HG03039 (cell line): ENCODE data around the gene OTULIN.

Experiments used
- ATAC-seq: cut with Tn5 transposase; IDR thresholded peaks from one replicate; pipeline ENCODE4 v1.9.1; 2021; ENCODE audit warnings: mild to moderate bottlenecking, moderate library complexity; ENCODE audit not compliant: unreplicated experiment

OTULIN gene

DNA sequence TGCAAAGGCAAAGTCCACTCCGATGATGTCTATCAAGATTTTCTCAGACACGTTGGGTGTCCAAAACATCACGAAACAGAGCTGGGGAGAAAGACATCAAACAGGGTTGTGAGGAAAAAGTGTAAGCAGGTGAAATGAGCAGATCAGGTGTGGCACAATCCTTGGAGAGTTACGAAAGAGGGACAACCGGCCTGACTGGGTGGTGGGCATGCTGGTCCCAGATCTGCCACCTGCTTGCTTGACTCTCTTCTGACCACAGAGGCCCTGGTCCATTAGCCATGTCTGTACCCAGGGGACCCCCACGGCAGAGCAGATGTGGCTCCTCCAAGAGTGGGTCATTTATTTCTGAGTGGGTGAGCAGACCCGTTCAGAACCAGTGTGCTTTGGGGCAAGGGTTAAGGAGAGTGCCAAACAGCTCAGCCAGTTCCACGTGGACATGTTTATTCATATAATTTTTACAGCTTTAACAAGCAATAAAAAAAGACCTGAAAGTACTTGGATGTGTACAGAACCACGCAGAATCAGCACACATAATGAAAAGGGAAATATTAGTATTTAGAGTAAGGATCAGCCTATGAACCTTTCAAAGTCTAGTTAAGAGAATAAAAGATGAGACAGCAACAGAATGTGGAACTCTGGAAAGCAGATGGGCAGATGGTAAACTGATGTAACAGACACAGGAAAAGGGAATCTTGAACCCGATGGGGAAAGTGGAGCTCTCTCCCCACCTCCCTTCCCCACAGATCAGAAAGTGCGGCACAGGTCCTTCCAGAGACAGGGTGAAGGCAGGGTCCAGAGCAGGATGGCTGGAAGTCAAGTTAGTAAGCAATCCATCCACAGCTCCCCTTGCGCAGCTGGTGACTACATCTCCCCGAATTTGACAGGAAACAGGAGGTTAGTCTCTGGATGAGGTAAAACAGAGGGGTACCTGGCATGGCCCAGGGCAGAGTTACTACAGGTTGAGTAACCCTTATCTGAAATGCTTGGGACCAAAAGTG lies 52.5 kb downstream of the OTULIN start:
- no peak for ATAC-seq

DNA sequence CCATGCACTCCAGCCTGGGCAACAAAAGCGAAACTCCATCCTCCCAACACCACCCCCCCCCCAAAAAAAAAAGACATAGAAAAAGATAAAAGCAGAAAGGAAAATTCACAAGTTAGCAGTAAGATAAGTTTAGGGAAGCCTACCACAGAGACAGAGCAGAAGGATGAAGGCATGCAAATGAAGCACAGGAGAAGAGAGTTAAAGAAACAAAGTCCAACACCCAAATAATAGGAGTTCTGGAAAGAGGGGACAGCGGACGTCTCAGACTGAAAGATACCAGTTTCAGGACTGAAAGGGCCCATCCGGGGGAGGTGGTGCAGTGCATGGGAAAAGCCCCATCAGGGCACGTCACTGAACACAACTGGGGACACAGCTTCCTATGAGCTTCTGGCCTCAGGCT lies 54.3 kb downstream of the OTULIN start:
- ATAC-seq: no peak

DNA sequence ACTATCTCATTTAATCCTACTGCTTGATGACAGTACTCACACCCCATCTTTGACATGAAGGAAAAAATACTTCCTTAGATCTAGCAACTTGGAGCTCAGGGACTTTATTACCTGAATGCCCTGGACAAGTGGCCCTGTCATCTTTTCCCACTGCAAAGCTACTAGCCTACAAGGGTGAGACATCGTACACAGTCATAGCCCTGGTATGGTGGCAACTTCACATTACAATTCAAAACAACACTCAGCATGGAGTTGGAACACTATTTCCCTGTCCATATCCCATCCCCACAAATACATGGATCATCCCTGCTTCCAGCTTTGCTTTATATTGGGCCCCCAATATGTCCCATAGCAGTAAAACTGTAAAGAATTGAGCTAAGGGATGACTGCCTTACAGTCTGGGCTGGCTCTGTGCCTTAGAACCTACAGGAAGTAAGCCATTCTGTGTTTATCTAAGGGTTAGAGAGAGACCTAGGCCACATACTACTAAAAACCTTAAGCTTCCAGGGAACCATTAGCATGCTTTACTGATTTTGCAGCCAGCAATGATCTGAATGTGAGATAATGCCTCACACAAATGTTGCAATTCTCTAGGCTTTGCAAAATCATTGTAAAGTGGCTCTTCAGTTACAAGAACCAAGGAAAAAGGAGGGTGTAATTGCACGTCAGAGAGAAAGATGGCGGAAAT lies 55.9 kb downstream of the OTULIN start:
- ATAC-seq: no peak

DNA sequence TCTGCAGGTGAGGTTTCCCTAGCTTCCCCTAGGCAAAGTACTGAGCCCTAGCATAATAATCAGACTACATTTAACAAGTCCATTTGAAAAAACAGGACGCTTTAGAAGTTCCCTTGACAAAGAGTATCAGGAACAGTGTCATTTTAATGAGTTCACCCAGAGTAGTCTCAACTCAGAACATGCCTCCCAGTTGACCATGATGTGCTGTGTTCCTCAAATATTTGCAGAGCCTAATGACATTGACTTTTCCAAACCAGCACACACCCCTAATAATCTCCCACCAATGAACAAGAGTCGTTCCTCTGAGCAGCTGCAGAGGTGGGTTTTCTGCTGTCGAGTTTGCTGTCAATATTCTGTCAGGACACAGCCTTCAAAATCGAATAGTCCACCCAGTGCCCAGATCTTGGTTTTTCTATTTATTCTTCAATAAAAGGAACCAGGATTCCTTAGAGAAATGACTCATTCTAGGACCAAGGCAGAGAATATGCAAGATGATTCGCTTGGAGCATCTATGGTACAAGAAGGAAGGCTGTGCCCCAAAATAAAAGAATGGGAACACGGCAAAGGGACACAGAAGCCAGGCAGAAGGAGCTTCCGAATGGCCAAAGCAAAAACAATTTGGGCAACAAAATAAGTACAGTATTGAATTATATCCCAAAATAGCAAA lies 57.6 kb downstream of the OTULIN start:
- ATAC-seq: no peak

DNA sequence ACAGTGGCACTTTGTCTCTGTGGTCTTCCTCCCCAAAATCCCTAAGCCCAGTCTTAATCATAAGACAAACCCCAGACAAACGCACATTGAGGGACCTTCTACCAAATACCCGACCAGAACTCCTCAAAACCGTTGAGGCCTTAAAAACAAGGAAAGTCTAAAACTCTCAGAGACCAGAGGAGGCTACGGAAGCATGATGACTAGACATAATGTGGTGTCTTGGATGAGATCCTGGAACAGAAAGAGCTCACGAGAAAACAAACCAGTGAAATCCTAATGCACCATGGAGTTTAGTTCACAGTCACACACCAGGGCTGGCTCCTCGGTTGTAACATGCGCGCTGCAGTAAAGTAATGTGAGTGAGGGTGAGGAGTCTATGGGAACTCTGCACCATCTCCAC lies 58.4 kb downstream of the OTULIN start:
- no peak for ATAC-seq

DNA sequence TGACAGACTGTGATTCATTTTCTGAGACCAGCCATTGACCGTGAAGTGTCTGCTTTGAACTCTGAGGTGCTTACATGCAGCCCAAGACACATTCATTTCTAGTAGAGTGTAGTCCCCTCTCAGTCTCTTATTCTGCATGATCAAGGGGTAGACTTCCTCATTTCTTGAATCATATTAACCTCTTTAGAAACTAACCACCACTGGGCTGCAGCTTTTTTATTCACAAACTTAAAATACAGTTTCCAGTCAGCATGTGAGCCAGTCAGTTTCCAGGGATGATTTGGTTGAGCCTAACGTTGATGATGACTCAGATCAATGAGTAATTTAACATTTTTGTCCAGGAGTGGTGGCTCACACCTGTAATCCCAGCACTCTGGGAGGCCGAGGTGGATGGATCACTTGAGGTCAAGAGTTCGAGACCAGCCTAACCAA lies 59.2 kb downstream of the OTULIN start:
- no peak for ATAC-seq

DNA sequence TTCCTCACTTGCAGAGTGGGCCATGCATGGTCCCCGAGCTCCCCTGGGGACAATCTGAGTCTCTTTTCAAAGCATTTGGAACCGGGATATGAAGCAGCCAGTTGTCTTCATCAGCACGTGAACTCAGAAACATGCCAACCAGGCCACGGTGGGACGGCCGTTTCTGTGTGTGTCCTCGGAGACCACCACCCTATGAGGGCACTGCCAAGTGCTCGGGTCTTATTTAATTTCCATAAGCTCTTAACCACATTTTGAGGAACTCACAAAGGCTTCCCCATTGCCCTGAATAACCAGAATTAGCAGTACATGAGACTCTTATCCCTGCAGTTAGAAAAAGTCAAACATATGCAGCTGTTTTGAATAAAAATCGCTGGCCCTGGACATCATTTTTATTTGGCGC lies 60.1 kb downstream of the OTULIN start:
- ATAC-seq: no peak

DNA sequence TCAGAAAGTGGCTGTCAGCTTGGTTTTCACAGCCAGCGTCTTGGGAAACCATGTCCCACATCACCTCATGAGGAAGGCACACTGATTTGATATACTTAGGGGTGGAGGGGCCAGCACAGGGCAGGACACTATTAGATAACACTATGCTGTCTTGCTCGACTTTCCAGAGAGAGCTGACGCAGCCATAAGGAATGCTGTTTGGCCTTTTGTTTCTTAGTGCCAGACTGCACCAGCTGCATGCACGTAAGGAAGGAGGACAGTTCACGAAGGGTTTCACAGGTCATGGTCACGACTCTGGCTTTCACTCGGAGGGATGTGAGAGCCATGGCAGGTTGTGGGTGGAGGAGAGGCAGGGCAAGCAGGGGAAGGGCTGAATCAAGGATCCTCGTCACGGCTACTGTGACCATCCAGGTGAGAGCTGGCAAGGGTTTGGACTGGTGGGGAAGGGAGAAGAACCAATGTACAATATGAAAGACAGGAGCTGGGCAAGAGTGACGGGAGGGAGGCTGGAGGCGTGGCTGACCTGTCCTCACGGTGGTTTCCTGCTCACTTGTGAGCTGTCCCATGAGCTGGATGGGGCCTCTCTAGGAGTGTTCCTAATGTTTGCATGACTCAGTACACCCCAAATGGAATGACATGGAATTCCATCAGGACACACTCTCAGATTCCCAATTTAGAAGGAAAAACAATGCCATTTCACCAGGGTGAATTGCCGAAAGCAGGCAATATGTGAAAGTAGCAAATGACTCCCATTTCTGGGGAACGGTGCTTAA lies 61.7 kb downstream of the OTULIN start:
- no peak for ATAC-seq

DNA sequence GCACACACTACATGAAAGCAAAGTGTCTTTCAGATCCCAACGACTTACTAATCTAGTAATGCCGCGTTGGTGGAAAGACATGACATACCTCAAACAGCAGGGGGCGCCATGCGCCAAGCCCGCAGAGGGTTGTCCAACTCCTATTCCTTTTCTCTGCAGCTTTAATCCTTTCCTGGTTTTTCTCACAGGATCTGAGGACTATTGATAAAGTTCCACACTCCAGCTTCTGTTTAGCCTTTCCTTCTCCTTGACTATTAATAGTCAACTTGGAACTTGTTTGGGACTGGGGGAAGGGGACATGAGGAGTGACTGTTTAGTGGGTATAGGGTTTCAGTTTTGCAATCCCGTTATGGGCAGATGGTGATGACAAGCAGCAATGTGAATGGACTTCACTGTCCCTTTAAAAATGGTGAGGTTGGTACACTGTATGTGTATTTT lies 62.9 kb downstream of the OTULIN start:
- ATAC-seq: no peak

DNA sequence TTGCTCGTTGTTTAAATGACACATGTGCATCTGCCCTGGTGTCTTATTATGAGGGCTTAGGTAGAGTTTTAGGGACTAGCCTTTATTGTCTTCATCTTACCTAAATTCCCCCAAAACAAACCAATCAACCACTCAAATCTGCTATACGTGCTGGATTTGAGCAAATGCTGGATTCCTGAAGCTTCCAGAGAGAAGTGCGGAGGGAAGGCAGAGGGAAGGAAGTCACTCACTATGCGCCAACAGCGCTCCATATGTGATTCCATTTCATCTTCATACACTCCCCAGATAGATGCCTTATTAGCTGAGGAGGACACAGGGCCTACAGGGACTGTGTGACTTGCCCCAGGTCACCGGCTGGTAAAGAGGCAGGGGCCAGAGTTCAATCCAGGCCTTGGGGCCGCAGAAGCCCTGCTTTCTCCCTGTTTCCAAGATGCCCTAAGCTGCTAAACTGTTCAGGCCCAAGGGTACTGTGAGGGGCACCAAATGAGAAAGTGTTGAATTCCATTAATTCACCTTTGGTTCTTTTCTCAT lies 63.5 kb downstream of the OTULIN start:
- ATAC-seq: no peak

DNA sequence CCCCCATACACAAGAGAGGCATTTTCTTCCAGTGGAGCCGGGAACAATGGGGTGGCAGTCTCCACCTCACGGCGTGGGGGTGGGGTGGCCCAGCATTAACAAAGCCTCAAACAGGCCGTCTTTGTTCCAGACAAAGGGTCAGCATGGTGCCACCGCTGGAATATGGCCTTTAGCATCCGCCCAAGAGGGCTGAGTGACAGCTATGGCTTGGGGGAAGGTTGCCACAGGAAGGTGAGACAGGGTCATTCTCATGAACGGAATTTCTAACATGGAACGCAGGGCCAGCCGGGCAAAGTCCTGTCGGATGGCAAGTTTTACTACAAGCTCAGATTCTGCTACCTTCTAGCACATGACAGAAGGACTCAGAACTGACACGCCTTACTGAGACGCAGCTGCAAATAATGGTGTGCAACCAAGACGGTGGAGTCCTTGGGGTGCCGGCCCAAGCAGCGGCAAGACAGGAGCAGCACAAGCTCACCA lies 64.0 kb downstream of the OTULIN start:
- no peak for ATAC-seq

DNA sequence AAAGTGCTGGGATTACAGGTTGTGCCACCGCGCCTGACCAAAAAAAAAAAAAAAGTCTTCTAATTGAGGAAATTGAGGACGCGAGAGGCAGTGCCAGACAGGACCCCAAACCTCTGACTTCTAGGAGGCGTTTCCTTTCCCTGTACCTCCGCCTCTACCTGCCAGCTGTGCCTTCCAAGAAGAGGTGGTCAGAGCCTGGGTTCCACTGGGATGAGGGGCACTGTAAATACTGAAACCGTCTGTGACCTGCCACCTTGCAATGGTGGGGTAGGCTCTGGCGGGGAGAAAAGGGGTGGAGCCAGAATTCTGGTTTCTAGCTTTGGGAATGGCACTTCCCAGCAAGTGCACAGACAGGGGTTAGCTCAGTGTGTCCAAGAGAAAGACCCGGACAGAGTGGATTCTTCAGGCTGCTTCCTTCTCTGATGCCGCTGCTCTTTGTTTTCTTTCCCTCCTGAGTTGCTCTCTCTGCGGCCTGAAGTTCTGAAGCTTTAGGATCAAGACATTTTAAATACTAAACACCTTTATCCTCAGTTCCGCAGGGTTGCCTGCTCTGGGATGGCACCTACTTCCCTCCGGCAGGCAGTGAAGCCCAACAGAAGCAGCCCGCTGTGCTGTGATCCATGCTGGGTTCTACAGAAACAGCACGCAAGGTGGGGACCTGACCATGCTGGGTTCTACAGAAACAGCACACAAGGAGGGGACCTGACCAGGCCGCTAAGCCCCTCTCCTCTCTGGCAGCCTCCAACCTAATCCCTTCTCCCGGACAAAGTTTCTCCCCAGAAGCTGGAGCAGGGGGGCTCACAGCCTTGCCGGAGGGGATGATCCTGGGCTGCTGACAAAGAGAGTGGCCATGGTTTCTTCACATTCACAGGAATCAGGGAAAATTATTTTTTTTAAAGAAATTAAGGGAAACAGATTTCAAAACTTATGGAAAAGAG lies 65.2 kb downstream of the OTULIN start:
- ATAC-seq: no peak

DNA sequence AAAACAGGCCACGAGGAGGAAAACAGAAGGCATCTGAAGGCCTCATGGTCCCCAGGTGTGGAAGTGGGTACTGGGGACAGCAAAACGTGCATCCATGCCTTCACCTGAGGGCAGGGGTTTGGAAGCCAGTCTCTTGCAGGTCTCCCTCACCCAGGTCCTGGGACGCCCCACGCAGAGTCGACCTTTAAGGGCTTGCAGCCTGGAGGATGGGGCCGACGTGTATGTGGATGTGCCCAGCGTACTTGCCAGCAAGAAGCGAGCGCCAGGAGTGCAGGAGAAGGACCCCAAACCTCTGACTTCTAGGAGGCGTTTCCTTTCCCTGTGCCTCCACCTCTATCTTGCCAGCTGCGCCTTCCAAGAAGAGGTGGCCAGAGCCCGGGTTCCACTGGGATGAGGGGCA lies 65.9 kb downstream of the OTULIN start:
- ATAC-seq: no peak

DNA sequence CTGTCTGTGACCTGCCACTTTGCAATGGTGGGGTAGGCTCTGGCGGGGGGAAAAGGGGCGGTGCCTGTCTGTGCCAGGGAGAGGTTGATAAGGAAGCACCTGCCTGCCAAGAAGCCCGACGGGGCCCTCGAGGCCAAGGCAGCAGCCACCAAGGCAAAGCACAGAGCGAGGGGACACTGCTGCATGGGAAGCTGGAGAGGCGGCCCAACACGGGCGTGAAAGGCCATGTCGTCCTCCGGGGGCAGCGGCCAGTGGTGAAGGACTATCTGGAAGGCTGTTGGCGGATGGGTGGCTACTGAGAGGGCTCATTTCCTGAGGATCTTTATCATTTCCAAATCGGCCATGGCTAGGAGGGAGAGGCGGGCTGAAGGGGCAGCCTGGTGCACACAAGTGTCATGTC lies 66.4 kb downstream of the OTULIN start:
- no peak for ATAC-seq

DNA sequence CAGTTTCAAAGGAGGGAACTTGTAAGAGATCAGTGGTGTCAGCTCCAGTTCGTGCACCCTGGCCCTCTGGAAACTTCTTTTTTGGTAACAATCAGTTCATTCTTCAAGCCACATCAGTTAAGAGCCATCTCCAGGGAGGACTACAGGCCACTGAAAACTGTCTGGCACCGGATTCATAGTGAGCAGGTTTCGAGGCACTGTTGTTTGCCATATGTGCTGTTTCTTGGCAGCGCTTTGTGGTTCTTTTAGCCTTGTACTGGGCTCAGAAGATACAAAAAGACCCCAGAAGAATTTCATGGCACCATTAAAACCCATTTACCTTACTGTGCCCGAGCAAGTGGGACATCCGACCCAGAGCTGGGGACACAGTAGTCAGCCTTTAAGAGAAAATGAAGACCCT lies 68.5 kb downstream of the OTULIN start:
- no peak for ATAC-seq

DNA sequence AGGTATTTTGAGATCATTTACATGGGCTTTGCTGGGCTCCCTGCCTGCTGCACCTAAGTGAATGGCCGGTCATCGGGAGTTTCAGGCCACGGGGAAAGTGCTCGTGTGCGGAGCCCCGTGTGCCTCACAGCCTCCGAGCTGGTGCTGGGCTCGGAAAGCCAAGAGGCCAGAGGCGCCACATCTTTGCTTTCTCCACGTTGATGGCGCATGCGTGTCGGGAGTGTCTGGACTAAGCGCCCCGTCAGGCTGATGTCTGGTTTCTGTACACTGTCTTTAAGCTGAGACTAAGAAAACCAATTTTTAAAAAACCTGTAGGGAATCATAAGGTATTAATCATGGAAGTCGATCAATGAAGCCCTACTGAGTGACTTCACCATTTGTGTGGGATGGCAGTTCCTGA lies 69.1 kb downstream of the OTULIN start:
- ATAC-seq: no peak

DNA sequence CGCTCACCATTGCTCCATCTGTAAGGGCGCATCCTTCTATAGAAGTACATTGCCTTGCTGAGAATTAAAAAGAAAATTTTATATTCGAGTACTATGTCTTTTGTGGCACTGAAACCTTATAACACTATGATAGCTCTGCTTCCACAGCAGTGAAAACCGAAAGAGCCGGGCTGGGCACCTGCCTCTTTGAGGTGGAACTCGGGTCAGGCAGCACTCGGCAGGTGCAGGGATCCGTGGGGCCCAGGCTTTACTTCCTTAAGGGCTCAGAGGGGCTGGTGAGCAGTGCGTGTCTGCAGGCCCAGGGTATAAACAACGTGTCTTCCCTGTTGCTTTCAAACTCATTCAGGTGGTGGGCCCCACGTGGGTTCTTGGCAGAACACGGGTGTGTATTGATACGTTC lies 69.9 kb downstream of the OTULIN start:
- ATAC-seq: no peak

DNA sequence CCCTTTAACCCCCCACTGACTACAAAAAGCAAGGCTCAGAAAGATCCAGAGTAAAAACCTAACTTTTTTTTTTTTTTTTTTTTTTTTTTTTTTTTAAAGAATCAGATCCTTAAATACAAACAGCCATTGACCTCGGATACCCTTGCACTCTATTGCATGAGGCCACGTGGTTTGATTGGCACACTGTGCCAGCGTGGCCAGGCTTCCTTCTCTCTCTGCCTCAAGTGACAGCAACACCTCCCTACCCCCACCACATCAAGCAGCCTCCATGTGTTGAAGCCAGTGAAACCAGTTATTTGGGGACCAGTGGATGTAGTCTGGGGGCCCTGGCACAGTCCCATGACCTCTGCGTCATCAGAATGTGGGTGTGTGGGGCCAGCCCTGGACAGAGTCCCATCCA lies 71.4 kb downstream of the OTULIN start:
- ATAC-seq: no peak

DNA sequence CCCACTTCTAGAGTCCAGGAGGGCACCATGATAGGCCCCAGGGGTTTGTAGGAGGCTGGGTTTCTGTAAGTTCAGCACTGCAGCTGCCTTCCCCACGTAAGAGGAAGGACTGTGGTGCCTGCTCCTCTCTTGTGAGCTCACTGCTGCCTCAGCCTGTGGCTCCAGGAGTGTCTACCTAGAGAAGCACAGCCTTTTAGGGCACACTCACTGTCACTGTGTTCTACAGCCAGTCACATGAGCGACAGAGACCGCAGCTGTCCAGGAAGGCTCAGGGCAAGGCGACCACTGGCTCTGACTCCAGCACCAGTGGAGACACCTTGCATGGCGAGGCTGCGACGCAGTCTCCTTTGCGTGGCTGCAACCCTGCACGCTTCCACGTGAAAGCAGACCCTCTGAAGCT lies 72.8 kb downstream of the OTULIN start:
- ATAC-seq: no peak
